Astrocyte (in vitro differentiated cells and primary cell): Measurements from ENCODE around the gene GRB7. TPM values are rescaled to one million over a fixed set of nuclear protein-coding genes. Genes with fewer than 3 reads are reported as not detected.
"Not testable (repeated sequence)": the region's sequence is repeated elsewhere in the genome, so short reads cannot be mapped to it uniquely, and the experiment has no call there.

Source experiments
- DNase-seq: peaks from one replicate; pipeline ENCODE4 v3.0.0-alpha.2; 2010; ENCODE audit warnings: low read depth
- FAIRE-seq: peaks from 2 replicates; lab custom pipeline; 2011; peaks lifted over from hg19 to GRCh38; lab: Jason Lieb, UNC
- H2AFZ ChIP-seq: 2 replicates; pipeline ENCODE4 v1.6.0; 2012; ENCODE audit warnings: low read depth, low read length, inconsistent platforms
- H3K27ac ChIP-seq: 2 replicates; pipeline ENCODE4 v1.5.1; 2011; ENCODE audit warnings: low read depth, low read length, inconsistent platforms
- H3K27me3 ChIP-seq: 2 replicates; pipeline ENCODE4 v1.6.0; 2011; ENCODE audit warnings: low read length, inconsistent platforms; ENCODE audit not compliant: insufficient read depth
- H3K36me3 ChIP-seq: 2 replicates; pipeline ENCODE4 v1.5.1; 2011; ENCODE audit warnings: low read length, inconsistent platforms; ENCODE audit not compliant: insufficient read depth
- H3K4me1 ChIP-seq: 2 replicates; pipeline ENCODE4 v1.5.1; 2011; ENCODE audit warnings: low read length, inconsistent platforms; ENCODE audit not compliant: insufficient read depth
- H3K4me2 ChIP-seq: 2 replicates; pipeline ENCODE4 v1.6.0; 2012; ENCODE audit warnings: low read length, inconsistent platforms
- H3K4me3 ChIP-seq: 2 replicates; pipeline ENCODE4 v1.5.1; 2011; ENCODE audit warnings: low read depth, mild to moderate bottlenecking, low read length, inconsistent platforms; ENCODE audit not compliant: insufficient read depth
- H3K79me2 ChIP-seq: 2 replicates; pipeline ENCODE4 v1.6.0; 2012; ENCODE audit warnings: mild to moderate bottlenecking, low read length, inconsistent platforms; ENCODE audit not compliant: insufficient read depth
- H3K9ac ChIP-seq: 2 replicates; pipeline ENCODE4 v1.6.0; 2012; ENCODE audit warnings: mild to moderate bottlenecking, low read length, inconsistent platforms
- H3K9me3 ChIP-seq: 2 replicates; pipeline ENCODE4 v1.5.1; 2012; ENCODE audit warnings: low read depth, mild to moderate bottlenecking, low read length, inconsistent platforms; ENCODE audit not compliant: insufficient read depth
- H4K20me1 ChIP-seq: 2 replicates; pipeline ENCODE4 v1.6.0; 2012; ENCODE audit warnings: low read length, inconsistent platforms; ENCODE audit not compliant: insufficient read depth
- H3K27ac Mint-ChIP-seq: one replicate; pipeline ENCODE4 v1.8.0; 2021; ENCODE audit warnings: mild to moderate bottlenecking, mixed read lengths; ENCODE audit not compliant: unreplicated experiment
- H3K27me3 Mint-ChIP-seq: one replicate; pipeline ENCODE4 v1.8.0; 2021; ENCODE audit warnings: low read depth, mixed read lengths; ENCODE audit not compliant: unreplicated experiment
- H3K36me3 Mint-ChIP-seq: one replicate; pipeline ENCODE4 v1.8.0; 2021; ENCODE audit warnings: low read depth, mixed read lengths; ENCODE audit not compliant: unreplicated experiment
- H3K4me1 Mint-ChIP-seq: one replicate; pipeline ENCODE4 v1.8.0; 2021; ENCODE audit warnings: low read depth, mixed read lengths; ENCODE audit not compliant: unreplicated experiment
- H3K4me3 Mint-ChIP-seq: one replicate; pipeline ENCODE4 v1.8.0; 2021; ENCODE audit warnings: mild to moderate bottlenecking, moderate library complexity, mixed read lengths; ENCODE audit not compliant: unreplicated experiment
- H3K9me3 Mint-ChIP-seq: one replicate; pipeline ENCODE4 v1.8.0; 2021; ENCODE audit warnings: mild to moderate bottlenecking, mixed read lengths; ENCODE audit not compliant: unreplicated experiment
- EZH2 ChIP-seq: IDR thresholded peaks from 2 replicates; pipeline ENCODE4 v1.6.1; 2012; ENCODE audit warnings: mild to moderate bottlenecking, low read length, inconsistent platforms; ENCODE audit not compliant: insufficient read depth
- total RNA-seq: library from RNA; stranded (reverse); gene quantifications from 2 replicates; pipeline ENCODE4 v1.2.1, GENCODE V29; 2021
- TF ChIP-seq, protein P1 (sequence below): IDR thresholded peaks from 2 replicates; pipeline ENCODE4 v1.5.1; 2011; ENCODE audit warnings: low read depth, mild to moderate bottlenecking, inconsistent platforms, low read length, moderate library complexity; ENCODE audit not compliant: insufficient read depth

GRB7 gene
- total RNA-seq, 1 donor from 2014 or later, result 3.3 TPM

- H3K36me3 Mint-ChIP-seq, result peaks cover 7% of the 10 kb centered on the region
- H3K27ac Mint-ChIP-seq, result no peak overlapping the region
These were observed 25.5 kb downstream of the GRB7 start for GRCh38 chr17:39763051-39763820.

GRCh38 chr17:39764171-39764570 lies 26.4 kb downstream of the GRB7 start:
- not testable (repeated sequence) for H3K79me2 ChIP-seq, DNase-seq, H3K36me3 ChIP-seq, H3K4me3 ChIP-seq, H3K27ac Mint-ChIP-seq, H4K20me1 ChIP-seq, H3K4me1 ChIP-seq, H3K4me3 Mint-ChIP-seq, H3K9ac ChIP-seq, H3K9me3 ChIP-seq, FAIRE-seq, H3K27ac ChIP-seq, H3K36me3 Mint-ChIP-seq, H2AFZ ChIP-seq, H3K4me2 ChIP-seq
- Mint-ChIP-seq H3K4me1 (peaks cover 14% of the 10 kb centered on the region), H3K27me3 (peaks cover 12% of the 10 kb centered on the region), H3K9me3 (peaks cover 16% of the 10 kb centered on the region)
- H3K27me3 ChIP-seq, result peaks cover 23% of the 10 kb centered on the region

More at GRCh38 chr17:39763051-39763820, 25.5 kb downstream of the GRB7 start:
- H3K4me1 ChIP-seq, result peaks cover 11% of the 10 kb centered on the region
- no peak overlapping the region for H3K27ac ChIP-seq
- no peaks in the 10 kb centered on the region for H3K9me3 ChIP-seq
- H3K36me3 ChIP-seq, result no peaks in the 10 kb centered on the region
- no peaks in the 10 kb centered on the region for H4K20me1 ChIP-seq
- Mint-ChIP-seq H3K9me3 (peaks cover 16% of the 10 kb centered on the region), H3K27me3 (peaks cover 10% of the 10 kb centered on the region), H3K4me1 (peaks cover 23% of the 10 kb centered on the region), H3K4me3 (no peak overlapping the region)
- FAIRE-seq, result no peak
- TF ChIP-seq, protein P1, sequence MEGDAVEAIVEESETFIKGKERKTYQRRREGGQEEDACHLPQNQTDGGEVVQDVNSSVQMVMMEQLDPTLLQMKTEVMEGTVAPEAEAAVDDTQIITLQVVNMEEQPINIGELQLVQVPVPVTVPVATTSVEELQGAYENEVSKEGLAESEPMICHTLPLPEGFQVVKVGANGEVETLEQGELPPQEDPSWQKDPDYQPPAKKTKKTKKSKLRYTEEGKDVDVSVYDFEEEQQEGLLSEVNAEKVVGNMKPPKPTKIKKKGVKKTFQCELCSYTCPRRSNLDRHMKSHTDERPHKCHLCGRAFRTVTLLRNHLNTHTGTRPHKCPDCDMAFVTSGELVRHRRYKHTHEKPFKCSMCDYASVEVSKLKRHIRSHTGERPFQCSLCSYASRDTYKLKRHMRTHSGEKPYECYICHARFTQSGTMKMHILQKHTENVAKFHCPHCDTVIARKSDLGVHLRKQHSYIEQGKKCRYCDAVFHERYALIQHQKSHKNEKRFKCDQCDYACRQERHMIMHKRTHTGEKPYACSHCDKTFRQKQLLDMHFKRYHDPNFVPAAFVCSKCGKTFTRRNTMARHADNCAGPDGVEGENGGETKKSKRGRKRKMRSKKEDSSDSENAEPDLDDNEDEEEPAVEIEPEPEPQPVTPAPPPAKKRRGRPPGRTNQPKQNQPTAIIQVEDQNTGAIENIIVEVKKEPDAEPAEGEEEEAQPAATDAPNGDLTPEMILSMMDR, result no peak
- no peak for TF ChIP-seq EZH2
- H3K79me2 ChIP-seq, result no peaks in the 10 kb centered on the region
- peak overlapping the region; percentile 35 for H3K4me2 ChIP-seq
- no peak overlapping the region for H2AFZ ChIP-seq
- no peak overlapping the region for H3K4me3 ChIP-seq
- H3K27me3 ChIP-seq, result peaks cover 17% of the 10 kb centered on the region
- peak; percentile 64 for DNase-seq
- no peak overlapping the region for H3K9ac ChIP-seq

DNA sequence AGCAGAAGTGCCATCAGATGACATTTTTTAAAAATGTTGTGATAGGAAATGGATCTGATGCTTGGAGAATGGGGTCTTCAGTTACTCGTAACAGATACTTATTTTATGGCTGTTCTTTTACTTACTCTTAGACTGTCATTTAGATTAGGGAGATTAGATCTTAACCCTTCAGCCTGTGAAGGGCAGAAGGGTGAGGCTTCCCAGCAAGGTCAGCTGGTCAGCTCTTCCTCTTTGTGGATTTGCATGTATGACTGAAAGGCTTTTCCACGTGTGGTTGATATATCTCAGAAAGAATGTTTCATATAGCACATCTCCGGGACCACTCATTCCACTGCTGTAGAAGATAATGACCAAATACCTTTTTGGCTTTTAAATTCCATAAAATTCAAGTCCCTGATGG lies 27.4 kb downstream of the GRB7 start:
- Histone ChIP-seq H3K4me3 (no peak overlapping the region), H3K27me3 (peaks cover 23% of the 10 kb centered on the region), H3K4me1 (peaks cover 7% of the 10 kb centered on the region), H4K20me1 (no peaks in the 10 kb centered on the region), H3K36me3 (no peaks in the 10 kb centered on the region), H3K79me2 (no peaks in the 10 kb centered on the region), H3K9ac (no peak overlapping the region), H3K9me3 (no peaks in the 10 kb centered on the region), H2AFZ (no peak overlapping the region), H3K27ac (no peak overlapping the region), H3K4me2 (no peak overlapping the region)
- Mint-ChIP-seq H3K27ac (no peak overlapping the region), H3K9me3 (peaks cover 16% of the 10 kb centered on the region), H3K4me1 (peaks cover 17% of the 10 kb centered on the region), H3K36me3 (peaks cover 7% of the 10 kb centered on the region), H3K4me3 (no peak overlapping the region), H3K27me3 (peaks cover 12% of the 10 kb centered on the region)
- TF ChIP-seq EZH2, result no peak
- TF ChIP-seq, protein P1, result no peak
- no peak for DNase-seq
- FAIRE-seq, result no peak
